Neural cell (in vitro differentiated cells): ENCODE measurements around the gene MARS2. TPM values are rescaled to one million over a fixed set of nuclear protein-coding genes. Genes with fewer than 3 reads are reported as not detected.

Source experiments
- H2AFZ ChIP-seq: fragments of 200-600, 300-800 bp; sonication (generic), shearing (Covaris generic); 2 replicates; pipeline ENCODE4 v1.6.0; 2014; ENCODE audit warnings: low read depth, mild to moderate bottlenecking, antibody characterized with exemption, low read length, moderate library complexity
- H3F3A ChIP-seq: fragments of 200-600 bp; shearing (Covaris generic); 2 replicates; pipeline ENCODE4 v1.6.1; 2016; ENCODE audit warnings: mild to moderate bottlenecking, moderate library complexity, mixed read lengths, antibody characterized with exemption, low read length; ENCODE audit not compliant: insufficient read depth, poor library complexity, severe bottlenecking
- H3K27ac ChIP-seq: fragments of 200-600, 300-800 bp; sonication (generic), shearing (Covaris generic); 2 replicates; pipeline ENCODE4 v1.5.1; 2014; ENCODE audit warnings: mild to moderate bottlenecking, low read length, moderate library complexity
- H3K27me3 ChIP-seq: fragments of 300-800, 200-600 bp; sonication (generic), shearing (Covaris generic); 2 replicates; pipeline ENCODE4 v1.6.0; 2014; ENCODE audit warnings: mild to moderate bottlenecking, low read depth, low read length, moderate library complexity; ENCODE audit not compliant: insufficient read depth
- H3K36me3 ChIP-seq: fragments of 300-800, 200-600 bp; sonication (generic), shearing (Covaris generic); 2 replicates; pipeline ENCODE4 v1.5.1; 2014; ENCODE audit warnings: mild to moderate bottlenecking, antibody characterized with exemption, low read length, moderate library complexity; ENCODE audit not compliant: insufficient read depth
- H3K4me2 ChIP-seq: fragments of 300-800, 200-600 bp; sonication (generic), shearing (Covaris generic); 2 replicates; pipeline ENCODE4 v1.6.0; 2014; ENCODE audit warnings: mild to moderate bottlenecking, low read length
- H3K4me3 ChIP-seq: fragments of 300-800, 200-600 bp; sonication (generic), shearing (Covaris generic); 2 replicates; pipeline ENCODE4 v1.5.1; 2014; ENCODE audit warnings: mild to moderate bottlenecking, low read length, moderate library complexity
- H3K79me2 ChIP-seq: fragments of 200-600 bp; shearing (Covaris generic); replicated peaks from 2 replicates; pipeline ENCODE4 v1.6.0; 2014; ENCODE audit warnings: mild to moderate bottlenecking, low read length, moderate library complexity; ENCODE audit not compliant: insufficient read depth
- H3K9ac ChIP-seq: fragments of 300-800, 200-600 bp; sonication (generic), shearing (Covaris generic); 2 replicates; pipeline ENCODE4 v1.6.1; 2016; ENCODE audit warnings: mild to moderate bottlenecking, low read length, mixed read lengths
- H3K9me2 ChIP-seq: fragments of 200-600 bp; shearing (Covaris generic); 2 replicates; pipeline ENCODE4 v1.6.1; 2016; ENCODE audit warnings: mild to moderate bottlenecking, low read length, mixed read lengths; ENCODE audit not compliant: insufficient read depth
- H3K9me3 ChIP-seq: fragments of 200-600, 300-800 bp; sonication (generic), shearing (Covaris generic); 2 replicates; pipeline ENCODE4 v1.6.1; 2016; ENCODE audit warnings: mild to moderate bottlenecking, mixed run types, low read length, moderate library complexity, mixed read lengths
- H4K20me1 ChIP-seq: fragments of 200-600 bp; shearing (Covaris generic); 2 replicates; pipeline ENCODE4 v1.6.1; 2016; ENCODE audit warnings: mild to moderate bottlenecking, mixed run types; ENCODE audit not compliant: insufficient read depth
- EP300 ChIP-seq: fragments of 450-650 bp; conservative IDR thresholded peaks from 2 replicates; pipeline ENCODE4 v1.6.1; 2014; ENCODE audit warnings: antibody characterized with exemption, mild to moderate bottlenecking, moderate library complexity; ENCODE audit not compliant: poor library complexity, severe bottlenecking
- EZH2 ChIP-seq: fragments of 200-600, 300-800 bp; shearing (Covaris generic), sonication (generic); IDR thresholded peaks from 2 replicates; pipeline ENCODE4 v1.6.1; 2014; ENCODE audit warnings: antibody characterized with exemption, low read length, borderline replicate concordance, mild to moderate bottlenecking; ENCODE audit not compliant: insufficient read depth, poor library complexity, severe bottlenecking
- MXI1 ChIP-seq: fragments of 450-650 bp; conservative IDR thresholded peaks from 2 replicates; pipeline ENCODE4 v1.6.1; 2014; ENCODE audit warnings: antibody characterized with exemption, mild to moderate bottlenecking; ENCODE audit not compliant: poor library complexity, severe bottlenecking
- POLR2AphosphoS5 ChIP-seq: IDR thresholded peaks from 2 replicates; pipeline ENCODE4 v1.6.1; 2012
- RAD21 ChIP-seq: fragments of 450-650 bp; conservative IDR thresholded peaks from 2 replicates; pipeline ENCODE4 v1.6.1; 2014; ENCODE audit warnings: antibody characterized with exemption, mild to moderate bottlenecking, moderate library complexity
- SMC3 ChIP-seq: fragments of 450-650 bp; conservative IDR thresholded peaks from 2 replicates; pipeline ENCODE4 v1.6.1; 2014; ENCODE audit warnings: antibody characterized with exemption, mild to moderate bottlenecking, moderate library complexity; ENCODE audit not compliant: poor library complexity
- TAF1 ChIP-seq: IDR thresholded peaks from 2 replicates; pipeline ENCODE4 v1.6.1; 2012; ENCODE audit warnings: low read depth
- polyA plus RNA-seq: library from polyadenylated mRNA; depleted of rRNA; stranded (reverse); fragments of >200 nt; gene quantifications from 2 replicates; pipeline ENCODE4 v1.2.3, GENCODE V29; 2014
- TF ChIP-seq, protein P1 (sequence below): fragments of 450-650 bp; IDR thresholded peaks from 2 replicates; pipeline ENCODE4 v1.5.1; 2014; ENCODE audit warnings: antibody characterized with exemption, mild to moderate bottlenecking, moderate library complexity; ENCODE audit not compliant: poor library complexity, severe bottlenecking
- TF ChIP-seq, protein P2 (sequence below): IDR thresholded peaks from 2 replicates; pipeline ENCODE4 v1.6.1; 2012; ENCODE audit warnings: borderline replicate concordance

MARS2 gene
- polyA plus RNA-seq, 1 donor from 2014 or later, result 3.8 TPM

DNA sequence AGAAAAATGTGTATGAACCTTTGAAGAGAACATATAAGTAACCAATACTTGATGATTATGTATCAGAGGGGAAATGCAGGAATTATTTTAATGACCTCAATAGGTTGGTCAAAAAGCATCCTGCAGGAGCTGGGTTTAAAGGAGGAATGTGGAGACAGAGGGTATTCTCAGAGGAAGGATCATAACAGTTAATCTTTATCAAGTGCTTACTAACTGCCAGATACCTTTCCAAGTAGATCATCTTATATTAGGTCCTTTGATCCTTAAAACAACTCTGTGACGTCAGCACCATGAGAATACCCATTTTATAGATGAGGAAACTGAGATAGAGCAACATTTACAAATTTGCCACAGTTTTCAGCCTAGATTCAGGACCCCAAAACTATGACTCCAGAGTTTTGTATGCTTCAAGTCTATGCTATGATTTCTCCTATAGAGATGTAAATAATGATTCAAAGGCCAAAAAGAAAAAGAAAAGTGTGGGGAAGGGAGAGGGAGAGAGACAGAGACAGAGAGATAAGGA lies 32.7 kb upstream of the MARS2 start:
- H4K20me1 ChIP-seq, result no peaks in the 10 kb centered on the region
- no peak overlapping the region for H2AFZ ChIP-seq
- TF ChIP-seq SMC3, result no peak
- TF ChIP-seq, protein P1, sequence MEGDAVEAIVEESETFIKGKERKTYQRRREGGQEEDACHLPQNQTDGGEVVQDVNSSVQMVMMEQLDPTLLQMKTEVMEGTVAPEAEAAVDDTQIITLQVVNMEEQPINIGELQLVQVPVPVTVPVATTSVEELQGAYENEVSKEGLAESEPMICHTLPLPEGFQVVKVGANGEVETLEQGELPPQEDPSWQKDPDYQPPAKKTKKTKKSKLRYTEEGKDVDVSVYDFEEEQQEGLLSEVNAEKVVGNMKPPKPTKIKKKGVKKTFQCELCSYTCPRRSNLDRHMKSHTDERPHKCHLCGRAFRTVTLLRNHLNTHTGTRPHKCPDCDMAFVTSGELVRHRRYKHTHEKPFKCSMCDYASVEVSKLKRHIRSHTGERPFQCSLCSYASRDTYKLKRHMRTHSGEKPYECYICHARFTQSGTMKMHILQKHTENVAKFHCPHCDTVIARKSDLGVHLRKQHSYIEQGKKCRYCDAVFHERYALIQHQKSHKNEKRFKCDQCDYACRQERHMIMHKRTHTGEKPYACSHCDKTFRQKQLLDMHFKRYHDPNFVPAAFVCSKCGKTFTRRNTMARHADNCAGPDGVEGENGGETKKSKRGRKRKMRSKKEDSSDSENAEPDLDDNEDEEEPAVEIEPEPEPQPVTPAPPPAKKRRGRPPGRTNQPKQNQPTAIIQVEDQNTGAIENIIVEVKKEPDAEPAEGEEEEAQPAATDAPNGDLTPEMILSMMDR, result no peak
- TF ChIP-seq EP300, result no peak
- TF ChIP-seq EZH2, result no peak
- TF ChIP-seq, protein P2, sequence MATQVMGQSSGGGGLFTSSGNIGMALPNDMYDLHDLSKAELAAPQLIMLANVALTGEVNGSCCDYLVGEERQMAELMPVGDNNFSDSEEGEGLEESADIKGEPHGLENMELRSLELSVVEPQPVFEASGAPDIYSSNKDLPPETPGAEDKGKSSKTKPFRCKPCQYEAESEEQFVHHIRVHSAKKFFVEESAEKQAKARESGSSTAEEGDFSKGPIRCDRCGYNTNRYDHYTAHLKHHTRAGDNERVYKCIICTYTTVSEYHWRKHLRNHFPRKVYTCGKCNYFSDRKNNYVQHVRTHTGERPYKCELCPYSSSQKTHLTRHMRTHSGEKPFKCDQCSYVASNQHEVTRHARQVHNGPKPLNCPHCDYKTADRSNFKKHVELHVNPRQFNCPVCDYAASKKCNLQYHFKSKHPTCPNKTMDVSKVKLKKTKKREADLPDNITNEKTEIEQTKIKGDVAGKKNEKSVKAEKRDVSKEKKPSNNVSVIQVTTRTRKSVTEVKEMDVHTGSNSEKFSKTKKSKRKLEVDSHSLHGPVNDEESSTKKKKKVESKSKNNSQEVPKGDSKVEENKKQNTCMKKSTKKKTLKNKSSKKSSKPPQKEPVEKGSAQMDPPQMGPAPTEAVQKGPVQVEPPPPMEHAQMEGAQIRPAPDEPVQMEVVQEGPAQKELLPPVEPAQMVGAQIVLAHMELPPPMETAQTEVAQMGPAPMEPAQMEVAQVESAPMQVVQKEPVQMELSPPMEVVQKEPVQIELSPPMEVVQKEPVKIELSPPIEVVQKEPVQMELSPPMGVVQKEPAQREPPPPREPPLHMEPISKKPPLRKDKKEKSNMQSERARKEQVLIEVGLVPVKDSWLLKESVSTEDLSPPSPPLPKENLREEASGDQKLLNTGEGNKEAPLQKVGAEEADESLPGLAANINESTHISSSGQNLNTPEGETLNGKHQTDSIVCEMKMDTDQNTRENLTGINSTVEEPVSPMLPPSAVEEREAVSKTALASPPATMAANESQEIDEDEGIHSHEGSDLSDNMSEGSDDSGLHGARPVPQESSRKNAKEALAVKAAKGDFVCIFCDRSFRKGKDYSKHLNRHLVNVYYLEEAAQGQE, result no peak
- TF ChIP-seq POLR2AphosphoS5, result no peak
- H3K9me3 ChIP-seq, result no peaks in the 10 kb centered on the region
- H3K27ac ChIP-seq, result no peak overlapping the region
- H3F3A ChIP-seq, result no peaks in the 10 kb centered on the region
- peaks cover 4% of the 10 kb centered on the region for H3K79me2 ChIP-seq
- no peaks in the 10 kb centered on the region for H3K27me3 ChIP-seq
- H3K4me2 ChIP-seq, result no peak overlapping the region
- no peaks in the 10 kb centered on the region for H3K36me3 ChIP-seq
- no peaks in the 10 kb centered on the region for H3K9me2 ChIP-seq
- no peak overlapping the region for H3K4me3 ChIP-seq
- no peak overlapping the region for H3K9ac ChIP-seq

DNA sequence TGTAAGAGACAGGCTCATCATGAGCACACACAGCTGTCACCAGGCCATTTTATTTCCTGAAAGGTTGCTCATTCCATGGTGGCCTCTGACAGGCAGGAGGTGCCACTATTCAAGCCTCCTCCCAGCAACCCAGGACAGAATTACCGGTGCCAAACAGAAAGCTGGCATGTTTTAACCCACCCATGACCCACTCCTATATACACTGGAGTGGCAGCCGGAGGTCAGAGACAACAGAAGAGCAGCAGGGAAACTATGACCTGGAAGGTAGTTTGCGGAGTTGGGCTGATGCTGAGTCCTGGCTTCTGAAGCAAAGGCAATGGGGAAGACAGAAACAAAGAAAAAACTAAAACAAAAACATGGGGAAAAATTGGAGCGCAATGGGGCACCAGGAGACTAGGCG lies 32.1 kb upstream of the MARS2 start:
- H3K79me2 ChIP-seq, result peaks cover 4% of the 10 kb centered on the region
- H3K4me2 ChIP-seq, result no peak overlapping the region
- H3F3A ChIP-seq, result no peaks in the 10 kb centered on the region
- TF ChIP-seq SMC3, result no peak
- TF ChIP-seq EZH2, result no peak
- TF ChIP-seq TAF1, result no peak
- TF ChIP-seq, protein P2, result no peak
- no peak for TF ChIP-seq RAD21
- no peak for TF ChIP-seq MXI1
- TF ChIP-seq EP300, result no peak
- no peak for TF ChIP-seq POLR2AphosphoS5
- TF ChIP-seq, protein P1, result no peak
- H2AFZ ChIP-seq, result no peak overlapping the region
- H3K27me3 ChIP-seq, result no peaks in the 10 kb centered on the region
- no peak overlapping the region for H3K4me3 ChIP-seq
- H4K20me1 ChIP-seq, result no peaks in the 10 kb centered on the region
- no peaks in the 10 kb centered on the region for H3K9me2 ChIP-seq
- H3K9ac ChIP-seq, result no peak overlapping the region
- no peaks in the 10 kb centered on the region for H3K9me3 ChIP-seq
- H3K27ac ChIP-seq, result no peak overlapping the region
- no peaks in the 10 kb centered on the region for H3K36me3 ChIP-seq
